Measurements from ENCODE around the gene REXO1. TPM values are rescaled to one million over a fixed set of nuclear protein-coding genes. Genes with fewer than 3 reads are reported as not detected.

Gene REXO1
- total RNA-seq, 2 donors from 2014 or later, result 18.2 to 24.5 TPM

- DNase-seq (ENCODE audit: low spot score), result no peak
- H3K4me3 ChIP-seq, result no peak overlapping the region
- H3K4me1 ChIP-seq (ENCODE audit: control insufficient read depth in 1 of 2, low read depth in 2 of 2), result no peaks in the 10 kb centered on the region
- H3K36me3 ChIP-seq, result no peaks in the 10 kb centered on the region
- H3K27ac ChIP-seq, result no peak overlapping the region
- ATAC-seq (ENCODE audit: insufficient number of reproducible peaks, low FRiP score, low read depth), result no peak
- peaks cover 12% of the 10 kb centered on the region for H3K9me3 ChIP-seq
- TF ChIP-seq CTCF (IDR thresholded peaks at IDR 0.05), result no peak
- H3K27me3 ChIP-seq (replicated peaks; ENCODE audit: insufficient read depth), result peaks cover 18% of the 10 kb centered on the region
Measured at GRCh38 chr19:1770866-1771576, 77.3 kb downstream of the REXO1 start.

GRCh38 chr19:1769645-1769985 is 78.7 kb downstream of the REXO1 start:
- Histone ChIP-seq H3K4me3 (no peak overlapping the region), H3K4me1 (ENCODE audit: control insufficient read depth in 1 of 2, low read depth in 2 of 2) (no peaks in the 10 kb centered on the region), H3K9me3 (peaks cover 12% of the 10 kb centered on the region), H3K27ac (no peak overlapping the region), H3K36me3 (no peaks in the 10 kb centered on the region), H3K27me3 (replicated peaks; ENCODE audit: insufficient read depth) (peaks cover 8% of the 10 kb centered on the region)
- DNase-seq (ENCODE audit: low spot score) (no peak), ATAC-seq (ENCODE audit: insufficient number of reproducible peaks, low FRiP score, low read depth) (no peak)
- no peak for TF ChIP-seq CTCF (IDR thresholded peaks at IDR 0.05)

- Histone ChIP-seq H3K4me1 (ENCODE audit: control insufficient read depth in 1 of 2, low read depth in 2 of 2) (no peaks in the 10 kb centered on the region), H3K27me3 (replicated peaks; ENCODE audit: insufficient read depth) (peaks cover 8% of the 10 kb centered on the region), H3K36me3 (no peaks in the 10 kb centered on the region), H3K9me3 (peaks cover 12% of the 10 kb centered on the region), H3K27ac (no peak overlapping the region), H3K4me3 (no peak overlapping the region)
- ATAC-seq (ENCODE audit: insufficient number of reproducible peaks, low FRiP score, low read depth) (no peak), DNase-seq (ENCODE audit: low spot score) (no peak)
- TF ChIP-seq CTCF (IDR thresholded peaks at IDR 0.05), result no peak
Measured at GRCh38 chr19:1768918-1769644, 79.2 kb downstream of the REXO1 start.

- peaks cover 8% of the 10 kb centered on the region for H3K27me3 ChIP-seq (replicated peaks; ENCODE audit: insufficient read depth)
- H3K27ac ChIP-seq, result no peak overlapping the region
- H3K4me3 ChIP-seq, result no peak overlapping the region
- DNase-seq (ENCODE audit: low spot score), result no peak
- TF ChIP-seq CTCF (IDR thresholded peaks at IDR 0.05), result no peak
- H3K9me3 ChIP-seq, result peaks cover 12% of the 10 kb centered on the region
- H3K4me1 ChIP-seq (ENCODE audit: control insufficient read depth in 1 of 2, low read depth in 2 of 2), result no peaks in the 10 kb centered on the region
- no peaks in the 10 kb centered on the region for H3K36me3 ChIP-seq
- ATAC-seq (ENCODE audit: insufficient number of reproducible peaks, low FRiP score, low read depth), result no peak
Measured at GRCh38 chr19:1768248-1768647, 80.0 kb downstream of the REXO1 start.

GRCh38 chr19:1767464-1767933 is 80.8 kb downstream of the REXO1 start:
- DNase-seq (ENCODE audit: low spot score), result no peak
- H3K27me3 ChIP-seq (replicated peaks; ENCODE audit: insufficient read depth), result peaks cover 9% of the 10 kb centered on the region

More at GRCh38 chr19:1767464-1767933, 80.8 kb downstream of the REXO1 start:
- H3K9me3 ChIP-seq, result peaks cover 12% of the 10 kb centered on the region
- ATAC-seq (ENCODE audit: insufficient number of reproducible peaks, low FRiP score, low read depth), result no peak
- no peaks in the 10 kb centered on the region for H3K4me1 ChIP-seq (ENCODE audit: control insufficient read depth in 1 of 2, low read depth in 2 of 2)
- peak; percentile 97 for TF ChIP-seq CTCF (IDR thresholded peaks at IDR 0.05)
- H3K4me3 ChIP-seq, result no peak overlapping the region
- H3K27ac ChIP-seq, result no peak overlapping the region
- H3K36me3 ChIP-seq, result no peaks in the 10 kb centered on the region

Measured in thoracic aorta (tissue), 2 donors.